ENCODE results near the gene RHOJ. TPM values are rescaled to one million over a fixed set of nuclear protein-coding genes. Genes with fewer than 3 reads are reported as not detected.

The RHOJ gene
- total and polyA plus RNA-seq, 10 of the 15 experiments (the other 5 are each of a cell fraction or from before 2014, with no cell fraction given): not detected

- intact Hi-C loops (cut with micrococcal nuclease; ENCODE audit: unreplicated experiment) (no loop called here), in situ Hi-C loops (cut with MboI) (no loop called here)
- Histone ChIP-seq H2AFZ (ENCODE audit: control insufficient read depth, low read depth, low read length) (no peak overlapping the region), H4K20me1 (ENCODE audit: control insufficient read depth, insufficient read depth) (no peaks in the 10 kb centered on the region), H3K79me2 (ENCODE audit: control insufficient read depth, insufficient read depth, low read length) (no peaks in the 10 kb centered on the region), H3K36me3 (ENCODE audit: control insufficient read depth in 2 of 2, insufficient read depth in 2 of 2, low read length in 1 of 2) (no peaks in the 10 kb centered on the region), H3K27me3 (replicated peaks in 1 of 2; ENCODE audit: control insufficient read depth in 2 of 2, insufficient read depth in 2 of 2, low read length in 1 of 2) (no peaks in the 10 kb centered on the region), H3K4me2 (ENCODE audit: control insufficient read depth, insufficient read depth) (no peak overlapping the region), H3K9me3 (replicated peaks; ENCODE audit: control insufficient read depth, insufficient read depth, low read length) (no peaks in the 10 kb centered on the region), H3K4me3 (no peak overlapping the region), H3K9ac (ENCODE audit: control insufficient read depth, insufficient read depth, low read length) (no peak overlapping the region), H3K4me1 (ENCODE audit: control insufficient read depth, insufficient read depth, low read length) (no peaks in the 10 kb centered on the region), H3K27ac (ENCODE audit: control insufficient read depth, insufficient read depth) (no peak overlapping the region)
- TF ChIP-seq GABPA (IDR thresholded peaks at IDR 0.05; ENCODE audit: low read depth) (no peak), TCF3 (IDR thresholded peaks at IDR 0.05; ENCODE audit: borderline replicate concordance, insufficient read depth, low read depth, low read length) (no peak), SIX5 (IDR thresholded peaks at IDR 0.05; ENCODE audit: low read depth, low read length, severe bottlenecking) (no peak), MTA2 (IDR thresholded peaks at IDR 0.05; ENCODE audit: low read depth) (no peak), YY1 (IDR thresholded peaks at IDR 0.05; ENCODE audit: low read depth, low read length) (no peak), FOS (IDR thresholded peaks at IDR 0.05; ENCODE audit: borderline replicate concordance, extremely low read depth, insufficient read length) (no peak), DPF2 (IDR thresholded peaks at IDR 0.05) (no peak)
- DNase-seq (ENCODE audit: low read depth, low spot score) (no peak), ATAC-seq (no peak), FAIRE-seq (no peak)
- BruUV-seq (replicated peaks): no TSS peak
- ChIA-PET SMC1A (ENCODE audit: uncharacterized antibody, unreplicated experiment) (no interaction called here), POLR2A (no interaction called here), RAD21 (ENCODE audit: unreplicated experiment) (no interaction called here), CTCF (no interaction called here)
- 10% methylated on average over 3 of the region's 3 CpGs for WGBS (ENCODE audit: insufficient coverage, insufficient replicate concordance, low lambda C conversion rate, missing lambda C conversion rate)
Observed at GRCh38 chr14:63231766-63232165, 27.5 kb downstream of the RHOJ start.

- ChIA-PET POLR2A (no interaction called here), RAD21 (ENCODE audit: unreplicated experiment) (no interaction called here), SMC1A (ENCODE audit: uncharacterized antibody, unreplicated experiment) (interaction anchor here (1.5 to 1.6 kb wide), 2 partner anchors 8 to 12 kb away, joined by 3 to 4 read pairs; no protein-coding TSS in a partner anchor), CTCF (interaction anchor here (0.8 kb wide), 1 partner anchor 13 kb away, joined by 3 read pairs; no protein-coding TSS in a partner anchor)
- H3K4me2 ChIP-seq (ENCODE audit: control insufficient read depth, insufficient read depth): no peak overlapping the region
- no peak overlapping the region for H3K27ac ChIP-seq (ENCODE audit: control insufficient read depth, insufficient read depth)
- ATAC-seq (no peak), FAIRE-seq (no peak), DNase-seq (ENCODE audit: low read depth, low spot score) (no peak)
- BruUV-seq (replicated peaks): no TSS peak
- H3K4me1 ChIP-seq (ENCODE audit: control insufficient read depth, insufficient read depth, low read length): no peaks in the 10 kb centered on the region
- in situ Hi-C loops (cut with MboI): no loop called here
- intact Hi-C loops (cut with micrococcal nuclease; ENCODE audit: unreplicated experiment): no loop called here
- H4K20me1 ChIP-seq (ENCODE audit: control insufficient read depth, insufficient read depth): no peaks in the 10 kb centered on the region
- no peaks in the 10 kb centered on the region for H3K36me3 ChIP-seq (ENCODE audit: control insufficient read depth in 2 of 2, insufficient read depth in 2 of 2, low read length in 1 of 2)
- H3K9ac ChIP-seq (ENCODE audit: control insufficient read depth, insufficient read depth, low read length): no peak overlapping the region
- H3K27me3 ChIP-seq (replicated peaks in 1 of 2; ENCODE audit: control insufficient read depth in 2 of 2, insufficient read depth in 2 of 2, low read length in 1 of 2): no peaks in the 10 kb centered on the region
- no peaks in the 10 kb centered on the region for H3K9me3 ChIP-seq (replicated peaks; ENCODE audit: control insufficient read depth, insufficient read depth, low read length)
- 45% methylated on average over 7 of the region's 7 CpGs for WGBS (ENCODE audit: insufficient coverage, insufficient replicate concordance, low lambda C conversion rate, missing lambda C conversion rate)
- no peaks in the 10 kb centered on the region for H3K79me2 ChIP-seq (ENCODE audit: control insufficient read depth, insufficient read depth, low read length)
- H3K4me3 ChIP-seq: no peak overlapping the region
- H2AFZ ChIP-seq (ENCODE audit: control insufficient read depth, low read depth, low read length): no peak overlapping the region
- TF ChIP-seq PBX3 (IDR thresholded peaks at IDR 0.05; ENCODE audit: insufficient replicate concordance, low read depth, low read length) (no peak), HSF1 (IDR thresholded peaks at IDR 0.05; ENCODE audit: low read depth, low read length) (no peak), JUNB (IDR thresholded peaks at IDR 0.05) (no peak), EED (IDR thresholded peaks at IDR 0.05; ENCODE audit: low read depth) (no peak), SP1 (IDR thresholded peaks at IDR 0.05; ENCODE audit: low read depth, low read length) (no peak), NFXL1 (IDR thresholded peaks at IDR 0.05; ENCODE audit: borderline replicate concordance) (no peak), ZBTB33 (IDR thresholded peaks at IDR 0.05) (no peak), CBX5 (IDR thresholded peaks at IDR 0.05; ENCODE audit: low read depth) (no peak), CREB1 (IDR thresholded peaks at IDR 0.05; ENCODE audit: low read depth) (no peak)
Observed at GRCh38 chr14:63237791-63238190, 33.5 kb downstream of the RHOJ start.
